Measurements from ENCODE around the gene LTB. TPM values are rescaled to one million over a fixed set of nuclear protein-coding genes. Genes with fewer than 3 reads are reported as not detected.

Gene LTB
- total and polyA plus RNA-seq, 2 donors (not counting 3 experiments of a cell fraction or from before 2014, with no cell fraction given): 1.2 to 2.1 TPM

DNA sequence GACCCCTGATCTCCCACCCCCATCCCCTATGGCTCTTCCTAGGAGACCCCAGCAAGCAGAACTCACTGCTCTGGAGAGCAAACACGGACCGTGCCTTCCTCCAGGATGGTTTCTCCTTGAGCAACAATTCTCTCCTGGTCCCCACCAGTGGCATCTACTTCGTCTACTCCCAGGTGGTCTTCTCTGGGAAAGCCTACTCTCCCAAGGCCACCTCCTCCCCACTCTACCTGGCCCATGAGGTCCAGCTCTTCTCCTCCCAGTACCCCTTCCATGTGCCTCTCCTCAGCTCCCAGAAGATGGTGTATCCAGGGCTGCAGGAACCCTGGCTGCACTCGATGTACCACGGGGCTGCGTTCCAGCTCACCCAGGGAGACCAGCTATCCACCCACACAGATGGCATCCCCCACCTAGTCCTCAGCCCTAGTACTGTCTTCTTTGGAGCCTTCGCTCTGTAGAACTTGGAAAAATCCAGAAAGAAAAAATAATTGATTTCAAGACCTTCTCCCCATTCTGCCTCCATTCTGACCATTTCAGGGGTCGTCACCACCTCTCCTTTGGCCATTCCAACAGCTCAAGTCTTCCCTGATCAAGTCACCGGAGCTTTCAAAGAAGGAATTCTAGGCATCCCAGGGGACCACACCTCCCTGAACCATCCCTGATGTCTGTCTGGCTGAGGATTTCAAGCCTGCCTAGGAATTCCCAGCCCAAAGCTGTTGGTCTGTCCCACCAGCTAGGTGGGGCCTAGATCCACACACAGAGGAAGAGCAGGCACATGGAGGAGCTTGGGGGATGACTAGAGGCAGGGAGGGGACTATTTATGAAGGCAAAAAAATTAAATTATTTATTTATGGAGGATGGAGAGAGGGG is 8.8 kb downstream of the LTB start:
- POLR2A ChIA-PET: no interaction called here

DNA sequence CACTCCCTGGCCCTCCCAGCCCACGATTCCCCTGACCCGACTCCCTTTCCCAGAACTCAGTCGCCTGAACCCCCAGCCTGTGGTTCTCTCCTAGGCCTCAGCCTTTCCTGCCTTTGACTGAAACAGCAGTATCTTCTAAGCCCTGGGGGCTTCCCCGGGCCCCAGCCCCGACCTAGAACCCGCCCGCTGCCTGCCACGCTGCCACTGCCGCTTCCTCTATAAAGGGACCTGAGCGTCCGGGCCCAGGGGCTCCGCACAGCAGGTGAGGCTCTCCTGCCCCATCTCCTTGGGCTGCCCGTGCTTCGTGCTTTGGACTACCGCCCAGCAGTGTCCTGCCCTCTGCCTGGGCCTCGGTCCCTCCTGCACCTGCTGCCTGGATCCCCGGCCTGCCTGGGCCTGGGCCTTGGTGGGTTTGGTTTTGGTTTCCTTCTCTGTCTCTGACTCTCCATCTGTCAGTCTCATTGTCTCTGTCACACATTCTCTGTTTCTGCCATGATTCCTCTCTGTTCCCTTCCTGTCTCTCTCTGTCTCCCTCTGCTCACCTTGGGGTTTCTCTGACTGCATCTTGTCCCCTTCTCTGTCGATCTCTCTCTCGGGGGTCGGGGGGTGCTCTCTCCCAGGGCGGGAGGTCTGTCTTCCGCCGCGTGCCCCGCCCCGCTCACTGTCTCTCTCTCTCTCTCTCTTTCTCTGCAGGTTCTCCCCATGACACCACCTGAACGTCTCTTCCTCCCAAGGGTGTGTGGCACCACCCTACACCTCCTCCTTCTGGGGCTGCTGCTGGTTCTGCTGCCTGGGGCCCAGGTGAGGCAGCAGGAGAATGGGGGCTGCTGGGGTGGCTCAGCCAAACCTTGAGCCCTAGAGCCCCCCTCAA is 9.9 kb downstream of the LTB start, which contains the start of gene LTA:
Gene LTA (plus strand): TSS at position 249 of the 871 bp plus-strand sequence. CDS start 454 bp downstream, at position 703.
- Histone ChIP-seq H2AFZ (ENCODE audit: low read depth, low read length) (no peak within 1 kb of the TSS), H3K36me3 (ENCODE audit: control insufficient read depth in 2 of 2, extremely low read depth in 1 of 2, insufficient read depth in 2 of 2, low read length in 2 of 2) (no peaks in the 10 kb centered on the region), H3K4me1 (ENCODE audit: control insufficient read depth, extremely low read depth, insufficient read depth, low read length) (no peaks in the 10 kb centered on the region), H4K20me1 (replicated peaks; ENCODE audit: control insufficient read depth, extremely low read depth, insufficient read depth, low read length) (no peaks in the 10 kb centered on the region), H3K4me2 (ENCODE audit: insufficient read depth, low read length) (no peak within 1 kb of the TSS), H3K79me2 (ENCODE audit: control insufficient read depth, insufficient read depth, low read length) (no peaks in the 10 kb centered on the region), H3K9me1 (replicated peaks; ENCODE audit: control insufficient read depth, extremely low read depth, insufficient read depth, low read length) (no peaks in the 10 kb centered on the region), H3K9me3 (replicated peaks; ENCODE audit: control insufficient read depth, insufficient read depth, low read length) (no peaks in the 10 kb centered on the region), H3K4me3 (replicated peaks in 1 of 3; ENCODE audit: insufficient read depth in 1 of 3, low read depth in 1 of 3, low read length in 3 of 3) (no peak within 1 kb of the TSS), H3K27me3 (ENCODE audit: control insufficient read depth in 2 of 2, insufficient read depth in 2 of 2, low read length in 2 of 2) (no peaks in the 10 kb centered on the region), H3K9ac (replicated peaks; ENCODE audit: extremely low read depth, insufficient read depth, low read length) (no peak within 1 kb of the TSS), H3K27ac (ENCODE audit: insufficient read depth, low read depth, low read length) (no peak within 1 kb of the TSS)
- dilution Hi-C loops (cut with MboI; ENCODE audit: extremely low pct_ligation_motif_present, low sequenced_read_pairs) (no loop called here), intact Hi-C loops (cut with micrococcal nuclease) (no loop called here)
- BruUV-seq (replicated peaks): no TSS peak
- POLR2A ChIA-PET: no interaction called here
- no peak for TF ChIP-seq MAX (IDR thresholded peaks at IDR 0.05; ENCODE audit: insufficient read depth, insufficient read length)
- no peak for TF ChIP-seq FOS (IDR thresholded peaks at IDR 0.05; ENCODE audit: borderline replicate concordance, insufficient read depth, low read length)
- no peak for TF ChIP-seq POLR2A (IDR thresholded peaks at IDR 0.05; ENCODE audit: low read depth, low read length)
- TF ChIP-seq CTCF (IDR thresholded peaks at IDR 0.05; ENCODE audit: extremely low read depth in 1 of 2, insufficient read depth in 1 of 2, low read depth in 1 of 2, low read length in 2 of 2): no peak
- no peak for TF ChIP-seq JUN (IDR thresholded peaks at IDR 0.05; ENCODE audit: borderline replicate concordance, insufficient read depth, insufficient read length, low read depth)
- TF ChIP-seq EZH2 (IDR thresholded peaks at IDR 0.05; ENCODE audit: borderline replicate concordance, low read depth, low read length, severe bottlenecking): no peak
- TF ChIP-seq GATA2 (IDR thresholded peaks at IDR 0.05; ENCODE audit: insufficient read depth, insufficient read length, low read depth, low read length): no peak
- TF ChIP-seq MYC (IDR thresholded peaks at IDR 0.05; ENCODE audit: low read depth, low read length): no peak
- TF ChIP-seq POLR2AphosphoS5 (IDR thresholded peaks at IDR 0.05; ENCODE audit: insufficient read depth, low read depth, low read length): no peak
- no peak for DNase-seq (ENCODE audit: low read depth, low spot score)
- FAIRE-seq: no peak
- CTCF ChIA-PET: interaction anchor here (17.0 to 32.6 kb wide), 2 partner anchors 16 to 23 kb away, joined by 286 to 1517 read pairs; partner anchors contain the start of genes ATP6V1G2, DDX39B, NCR3 and NFKBIL1

More for the DNA sequence above, 8.8 kb downstream of the LTB start:
- dilution Hi-C loops (cut with MboI; ENCODE audit: extremely low pct_ligation_motif_present, low sequenced_read_pairs): no loop called here
- Histone ChIP-seq H3K79me2 (ENCODE audit: control insufficient read depth, insufficient read depth, low read length) (no peaks in the 10 kb centered on the region), H3K9me3 (replicated peaks; ENCODE audit: control insufficient read depth, insufficient read depth, low read length) (no peaks in the 10 kb centered on the region), H3K9me1 (replicated peaks; ENCODE audit: control insufficient read depth, extremely low read depth, insufficient read depth, low read length) (no peaks in the 10 kb centered on the region), H2AFZ (ENCODE audit: low read depth, low read length) (no peak overlapping the region), H3K9ac (replicated peaks; ENCODE audit: extremely low read depth, insufficient read depth, low read length) (no peak overlapping the region), H4K20me1 (replicated peaks; ENCODE audit: control insufficient read depth, extremely low read depth, insufficient read depth, low read length) (no peaks in the 10 kb centered on the region), H3K4me1 (ENCODE audit: control insufficient read depth, extremely low read depth, insufficient read depth, low read length) (no peaks in the 10 kb centered on the region), H3K27ac (ENCODE audit: insufficient read depth, low read depth, low read length) (no peak overlapping the region), H3K4me2 (ENCODE audit: insufficient read depth, low read length) (no peak overlapping the region), H3K4me3 (replicated peaks in 1 of 3; ENCODE audit: insufficient read depth in 1 of 3, low read depth in 1 of 3, low read length in 3 of 3) (no peak overlapping the region), H3K27me3 (ENCODE audit: control insufficient read depth in 2 of 2, insufficient read depth in 2 of 2, low read length in 2 of 2) (no peaks in the 10 kb centered on the region), H3K36me3 (ENCODE audit: control insufficient read depth in 2 of 2, extremely low read depth in 1 of 2, insufficient read depth in 2 of 2, low read length in 2 of 2) (no peaks in the 10 kb centered on the region)
- CTCF ChIA-PET: interaction anchor here (4.2 to 32.6 kb wide), 3 partner anchors 12 to 22 kb away, joined by 16 to 1517 read pairs (median 286); partner anchors contain the start of genes ATP6V1G2, DDX39B, LST1 and NCR3
- BruUV-seq (replicated peaks): no TSS peak
- TF ChIP-seq JUN (IDR thresholded peaks at IDR 0.05; ENCODE audit: borderline replicate concordance, insufficient read depth, insufficient read length, low read depth): no peak
- no peak for DNase-seq (ENCODE audit: low read depth, low spot score)
- intact Hi-C loops (cut with micrococcal nuclease): no loop called here
- no peak for FAIRE-seq
